ENCODE measurements around the gene G0S2. TPM values are rescaled to one million over a fixed set of nuclear protein-coding genes. Genes with fewer than 3 reads are reported as not detected.

G0S2 gene
- total and polyA plus RNA-seq, 7 donors = 19.3 to 70.5 (median 25.2) TPM

GRCh38 chr1:209633335-209633997 lies 41.7 kb upstream of the G0S2 start:
- H3K4me1 ChIP-seq = no peaks in the 10 kb centered on the region
- no peak for DNase-seq
- H3K27ac ChIP-seq = no peak overlapping the region
- H3K4me3 ChIP-seq = no peak overlapping the region
- no peaks in the 10 kb centered on the region for H3K9me3 ChIP-seq
- H3K27me3 ChIP-seq = no peaks in the 10 kb centered on the region
- H3K36me3 ChIP-seq = no peaks in the 10 kb centered on the region
- intact Hi-C loops (cut with DNase I) = no loop called here
- TF ChIP-seq EP300 (IDR thresholded peaks at IDR 0.05) = no peak
- TF ChIP-seq CTCF (IDR thresholded peaks at IDR 0.05) = no peak
- no peak for TF ChIP-seq POLR2A (IDR thresholded peaks at IDR 0.05)
- no peak for TF ChIP-seq POLR2AphosphoS5 (IDR thresholded peaks at IDR 0.05)
- 76 to 94% methylated on average over 6 of the region's 6 CpGs for WGBS, 2 donors

- H3K9me3 ChIP-seq = no peaks in the 10 kb centered on the region
- no peak for DNase-seq
- H3K27me3 ChIP-seq = no peaks in the 10 kb centered on the region
- intact Hi-C loops (cut with DNase I) = no loop called here
- 89 to 91% methylated on average over 20 of the region's 20 CpGs for WGBS, 2 donors
- H3K4me1 ChIP-seq = no peaks in the 10 kb centered on the region
- no peaks in the 10 kb centered on the region for H3K36me3 ChIP-seq
- no peak overlapping the region for H3K27ac ChIP-seq
- no peak overlapping the region for H3K4me3 ChIP-seq
- no peak for TF ChIP-seq POLR2A (IDR thresholded peaks at IDR 0.05)
Measured at GRCh38 chr1:209634005-209634737, 41.0 kb upstream of the G0S2 start.

- Histone ChIP-seq H3K36me3 (no peaks in the 10 kb centered on the region), H3K9me3 (no peaks in the 10 kb centered on the region), H3K4me1 (no peaks in the 10 kb centered on the region), H3K27ac (no peak overlapping the region), H3K27me3 (no peaks in the 10 kb centered on the region), H3K4me3 (no peak overlapping the region)
- 82 to 84% methylated on average over 5 of the region's 5 CpGs for WGBS, 2 donors
- no peak for DNase-seq
- TF ChIP-seq CTCF (IDR thresholded peaks at IDR 0.05) = no peak
- no peak for TF ChIP-seq POLR2AphosphoS5 (IDR thresholded peaks at IDR 0.05)
- TF ChIP-seq POLR2A (IDR thresholded peaks at IDR 0.05) = no peak
- no peak for TF ChIP-seq EP300 (IDR thresholded peaks at IDR 0.05)
- intact Hi-C loops (cut with DNase I) = no loop called here
Measured at GRCh38 chr1:209635850-209636249, 39.4 kb upstream of the G0S2 start.

GRCh38 chr1:209641832-209642172 lies 33.4 kb upstream of the G0S2 start:
- no peaks in the 10 kb centered on the region for H3K36me3 ChIP-seq
- 64% methylated on average over 5 of the region's 5 CpGs for WGBS, 2 donors
- peaks cover 0 to 37% (median 35%) of the 10 kb centered on the region in 4 donors for H3K4me1 ChIP-seq
- H3K27ac ChIP-seq = peak overlapping the region; percentile 68 to 82 (median 75)
- peak; percentile 95 for DNase-seq
- no peaks in the 10 kb centered on the region for H3K9me3 ChIP-seq
- no peak overlapping the region for H3K4me3 ChIP-seq
- H3K27me3 ChIP-seq = no peaks in the 10 kb centered on the region
- TF ChIP-seq EP300 (IDR thresholded peaks at IDR 0.05) (peak in 1 of 4 donors; percentile 77), CTCF (IDR thresholded peaks at IDR 0.05) (no peak), POLR2AphosphoS5 (IDR thresholded peaks at IDR 0.05) (peak; percentile 39 to 81 (median 72))
- intact Hi-C loops (cut with DNase I) = loop anchor here (2.0 to 5.0 kb wide), 2 partner anchors 33 to 50 kb away; partner anchors contain the start of gene G0S2

GRCh38 chr1:209642816-209643215 lies 32.4 kb upstream of the G0S2 start:
- no peaks in the 10 kb centered on the region for H3K27me3 ChIP-seq
- no peaks in the 10 kb centered on the region for H3K36me3 ChIP-seq
- H3K9me3 ChIP-seq = no peaks in the 10 kb centered on the region
- WGBS, 2 donors = 11 to 38% methylated on average over 3 of the region's 3 CpGs
- intact Hi-C loops (cut with DNase I) = loop anchor here (2.0 to 5.0 kb wide), 2 partner anchors 32 to 49 kb away; partner anchors contain the start of gene G0S2
- no peak for TF ChIP-seq CTCF (IDR thresholded peaks at IDR 0.05)
- no peak for TF ChIP-seq EP300 (IDR thresholded peaks at IDR 0.05)
- TF ChIP-seq POLR2A (IDR thresholded peaks at IDR 0.05) = no peak
- TF ChIP-seq POLR2AphosphoS5 (IDR thresholded peaks at IDR 0.05) = no peak
- peak overlapping the region; percentile 54 to 82 (median 72) for H3K27ac ChIP-seq
- no peak overlapping the region for H3K4me3 ChIP-seq
- H3K4me1 ChIP-seq = peaks cover 0 to 45% (median 39%) of the 10 kb centered on the region in 4 donors
- DNase-seq = no peak

All from sigmoid colon (tissue), 7 donors.